Measurements from ENCODE around the gene CLDN19. TPM values are rescaled to one million over a fixed set of nuclear protein-coding genes. Genes with fewer than 3 reads are reported as not detected.

The CLDN19 gene
- total and polyA plus RNA-seq, 2 of the 8 experiments (the other 6 are each of a cell fraction or from before 2014, with no cell fraction given) = 9.7 to 17.2 TPM

- TF ChIP-seq, protein P1, sequence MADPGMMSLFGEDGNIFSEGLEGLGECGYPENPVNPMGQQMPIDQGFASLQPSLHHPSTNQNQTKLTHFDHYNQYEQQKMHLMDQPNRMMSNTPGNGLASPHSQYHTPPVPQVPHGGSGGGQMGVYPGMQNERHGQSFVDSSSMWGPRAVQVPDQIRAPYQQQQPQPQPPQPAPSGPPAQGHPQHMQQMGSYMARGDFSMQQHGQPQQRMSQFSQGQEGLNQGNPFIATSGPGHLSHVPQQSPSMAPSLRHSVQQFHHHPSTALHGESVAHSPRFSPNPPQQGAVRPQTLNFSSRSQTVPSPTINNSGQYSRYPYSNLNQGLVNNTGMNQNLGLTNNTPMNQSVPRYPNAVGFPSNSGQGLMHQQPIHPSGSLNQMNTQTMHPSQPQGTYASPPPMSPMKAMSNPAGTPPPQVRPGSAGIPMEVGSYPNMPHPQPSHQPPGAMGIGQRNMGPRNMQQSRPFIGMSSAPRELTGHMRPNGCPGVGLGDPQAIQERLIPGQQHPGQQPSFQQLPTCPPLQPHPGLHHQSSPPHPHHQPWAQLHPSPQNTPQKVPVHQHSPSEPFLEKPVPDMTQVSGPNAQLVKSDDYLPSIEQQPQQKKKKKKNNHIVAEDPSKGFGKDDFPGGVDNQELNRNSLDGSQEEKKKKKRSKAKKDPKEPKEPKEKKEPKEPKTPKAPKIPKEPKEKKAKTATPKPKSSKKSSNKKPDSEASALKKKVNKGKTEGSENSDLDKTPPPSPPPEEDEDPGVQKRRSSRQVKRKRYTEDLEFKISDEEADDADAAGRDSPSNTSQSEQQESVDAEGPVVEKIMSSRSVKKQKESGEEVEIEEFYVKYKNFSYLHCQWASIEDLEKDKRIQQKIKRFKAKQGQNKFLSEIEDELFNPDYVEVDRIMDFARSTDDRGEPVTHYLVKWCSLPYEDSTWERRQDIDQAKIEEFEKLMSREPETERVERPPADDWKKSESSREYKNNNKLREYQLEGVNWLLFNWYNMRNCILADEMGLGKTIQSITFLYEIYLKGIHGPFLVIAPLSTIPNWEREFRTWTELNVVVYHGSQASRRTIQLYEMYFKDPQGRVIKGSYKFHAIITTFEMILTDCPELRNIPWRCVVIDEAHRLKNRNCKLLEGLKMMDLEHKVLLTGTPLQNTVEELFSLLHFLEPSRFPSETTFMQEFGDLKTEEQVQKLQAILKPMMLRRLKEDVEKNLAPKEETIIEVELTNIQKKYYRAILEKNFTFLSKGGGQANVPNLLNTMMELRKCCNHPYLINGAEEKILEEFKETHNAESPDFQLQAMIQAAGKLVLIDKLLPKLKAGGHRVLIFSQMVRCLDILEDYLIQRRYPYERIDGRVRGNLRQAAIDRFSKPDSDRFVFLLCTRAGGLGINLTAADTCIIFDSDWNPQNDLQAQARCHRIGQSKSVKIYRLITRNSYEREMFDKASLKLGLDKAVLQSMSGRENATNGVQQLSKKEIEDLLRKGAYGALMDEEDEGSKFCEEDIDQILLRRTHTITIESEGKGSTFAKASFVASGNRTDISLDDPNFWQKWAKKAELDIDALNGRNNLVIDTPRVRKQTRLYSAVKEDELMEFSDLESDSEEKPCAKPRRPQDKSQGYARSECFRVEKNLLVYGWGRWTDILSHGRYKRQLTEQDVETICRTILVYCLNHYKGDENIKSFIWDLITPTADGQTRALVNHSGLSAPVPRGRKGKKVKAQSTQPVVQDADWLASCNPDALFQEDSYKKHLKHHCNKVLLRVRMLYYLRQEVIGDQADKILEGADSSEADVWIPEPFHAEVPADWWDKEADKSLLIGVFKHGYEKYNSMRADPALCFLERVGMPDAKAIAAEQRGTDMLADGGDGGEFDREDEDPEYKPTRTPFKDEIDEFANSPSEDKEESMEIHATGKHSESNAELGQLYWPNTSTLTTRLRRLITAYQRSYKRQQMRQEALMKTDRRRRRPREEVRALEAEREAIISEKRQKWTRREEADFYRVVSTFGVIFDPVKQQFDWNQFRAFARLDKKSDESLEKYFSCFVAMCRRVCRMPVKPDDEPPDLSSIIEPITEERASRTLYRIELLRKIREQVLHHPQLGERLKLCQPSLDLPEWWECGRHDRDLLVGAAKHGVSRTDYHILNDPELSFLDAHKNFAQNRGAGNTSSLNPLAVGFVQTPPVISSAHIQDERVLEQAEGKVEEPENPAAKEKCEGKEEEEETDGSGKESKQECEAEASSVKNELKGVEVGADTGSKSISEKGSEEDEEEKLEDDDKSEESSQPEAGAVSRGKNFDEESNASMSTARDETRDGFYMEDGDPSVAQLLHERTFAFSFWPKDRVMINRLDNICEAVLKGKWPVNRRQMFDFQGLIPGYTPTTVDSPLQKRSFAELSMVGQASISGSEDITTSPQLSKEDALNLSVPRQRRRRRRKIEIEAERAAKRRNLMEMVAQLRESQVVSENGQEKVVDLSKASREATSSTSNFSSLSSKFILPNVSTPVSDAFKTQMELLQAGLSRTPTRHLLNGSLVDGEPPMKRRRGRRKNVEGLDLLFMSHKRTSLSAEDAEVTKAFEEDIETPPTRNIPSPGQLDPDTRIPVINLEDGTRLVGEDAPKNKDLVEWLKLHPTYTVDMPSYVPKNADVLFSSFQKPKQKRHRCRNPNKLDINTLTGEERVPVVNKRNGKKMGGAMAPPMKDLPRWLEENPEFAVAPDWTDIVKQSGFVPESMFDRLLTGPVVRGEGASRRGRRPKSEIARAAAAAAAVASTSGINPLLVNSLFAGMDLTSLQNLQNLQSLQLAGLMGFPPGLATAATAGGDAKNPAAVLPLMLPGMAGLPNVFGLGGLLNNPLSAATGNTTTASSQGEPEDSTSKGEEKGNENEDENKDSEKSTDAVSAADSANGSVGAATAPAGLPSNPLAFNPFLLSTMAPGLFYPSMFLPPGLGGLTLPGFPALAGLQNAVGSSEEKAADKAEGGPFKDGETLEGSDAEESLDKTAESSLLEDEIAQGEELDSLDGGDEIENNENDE (IDR thresholded peaks at IDR 0.05; ENCODE audit: insufficient replicate concordance, low read length) = no peak
- TF ChIP-seq RXRA (IDR thresholded peaks at IDR 0.05; ENCODE audit: insufficient read depth, low read depth, low read length) = no peak
- no peak for TF ChIP-seq RFX5 (IDR thresholded peaks at IDR 0.05; ENCODE audit: borderline replicate concordance, low read depth, low read length)
These were observed 48.9 kb downstream of the CLDN19 start (continued) for GRCh38 chr1:42691157-42691498.

Measured in H1 (cell line).